ENCODE results near the gene GFER. TPM values are rescaled to one million over a fixed set of nuclear protein-coding genes. Genes with fewer than 3 reads are reported as not detected.

The GFER gene
- total and polyA plus RNA-seq, 8 donors = 17.1 to 62.0 (median 25.9) TPM

DNA sequence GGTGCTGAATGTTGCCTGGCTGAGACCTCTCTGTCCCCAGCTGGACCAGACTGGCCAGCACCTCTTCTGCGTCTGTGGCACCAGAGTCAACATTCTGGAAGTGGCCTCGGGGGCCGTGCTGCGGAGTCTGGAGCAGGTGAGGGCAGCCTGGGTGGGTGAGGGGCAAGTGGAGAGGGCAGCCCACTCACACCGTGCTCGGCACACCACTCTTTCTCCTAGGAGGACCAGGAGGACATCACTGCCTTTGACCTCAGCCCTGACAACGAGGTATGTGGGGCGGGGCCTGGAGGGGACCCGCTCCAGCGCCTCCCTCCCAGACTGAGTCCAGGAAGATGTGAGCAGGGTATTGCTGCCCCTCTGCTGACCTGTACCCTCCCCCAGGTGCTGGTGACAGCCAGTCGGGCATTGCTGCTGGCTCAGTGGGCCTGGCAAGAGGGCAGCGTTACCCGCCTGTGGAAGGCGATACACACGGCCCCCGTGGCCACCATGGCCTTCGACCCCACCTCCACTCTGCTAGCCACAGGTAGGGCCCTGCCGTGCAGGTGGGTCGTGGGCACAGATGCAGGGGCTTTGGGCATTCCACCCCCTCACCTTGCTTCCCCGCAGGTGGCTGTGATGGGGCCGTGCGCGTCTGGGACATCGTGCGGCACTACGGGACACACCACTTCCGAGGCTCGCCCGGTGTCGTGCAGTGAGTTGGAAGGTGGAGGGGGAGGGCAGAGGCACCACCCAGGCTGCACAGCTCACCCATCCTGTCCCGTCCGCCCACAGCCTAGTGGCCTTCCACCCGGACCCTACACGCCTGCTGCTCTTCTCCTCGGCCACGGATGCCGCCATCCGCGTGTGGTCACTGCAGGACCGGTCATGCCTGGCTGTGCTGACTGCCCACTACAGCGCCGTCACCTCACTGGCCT, 9.6 kb upstream of the GFER start:
- no peaks in the 10 kb centered on the region for H3K27me3 ChIP-seq
- H3K27ac ChIP-seq = no peak overlapping the region
- DNase-seq = peak in 2 of 6 donors; percentile 50 to 78
- intact Hi-C loops (cut with DNase I) = no loop called here
- no peaks in the 10 kb centered on the region for H3K9me3 ChIP-seq
- H3K36me3 ChIP-seq = peaks cover 0 to 29% (median 14%) of the 10 kb centered on the region in 3 donors
- no peak for ATAC-seq
- TF ChIP-seq, protein P1, sequence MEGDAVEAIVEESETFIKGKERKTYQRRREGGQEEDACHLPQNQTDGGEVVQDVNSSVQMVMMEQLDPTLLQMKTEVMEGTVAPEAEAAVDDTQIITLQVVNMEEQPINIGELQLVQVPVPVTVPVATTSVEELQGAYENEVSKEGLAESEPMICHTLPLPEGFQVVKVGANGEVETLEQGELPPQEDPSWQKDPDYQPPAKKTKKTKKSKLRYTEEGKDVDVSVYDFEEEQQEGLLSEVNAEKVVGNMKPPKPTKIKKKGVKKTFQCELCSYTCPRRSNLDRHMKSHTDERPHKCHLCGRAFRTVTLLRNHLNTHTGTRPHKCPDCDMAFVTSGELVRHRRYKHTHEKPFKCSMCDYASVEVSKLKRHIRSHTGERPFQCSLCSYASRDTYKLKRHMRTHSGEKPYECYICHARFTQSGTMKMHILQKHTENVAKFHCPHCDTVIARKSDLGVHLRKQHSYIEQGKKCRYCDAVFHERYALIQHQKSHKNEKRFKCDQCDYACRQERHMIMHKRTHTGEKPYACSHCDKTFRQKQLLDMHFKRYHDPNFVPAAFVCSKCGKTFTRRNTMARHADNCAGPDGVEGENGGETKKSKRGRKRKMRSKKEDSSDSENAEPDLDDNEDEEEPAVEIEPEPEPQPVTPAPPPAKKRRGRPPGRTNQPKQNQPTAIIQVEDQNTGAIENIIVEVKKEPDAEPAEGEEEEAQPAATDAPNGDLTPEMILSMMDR (IDR thresholded peaks at IDR 0.05) = no peak
- H3K4me1 ChIP-seq = peaks cover 0 to 13% (median 12%) of the 10 kb centered on the region in 3 donors
- WGBS, 2 donors = 91 to 94% methylated on average over 41 to 42 of the region's 42 CpGs
- H3K4me3 ChIP-seq = no peak overlapping the region
- FAIRE-seq = no peak

DNA sequence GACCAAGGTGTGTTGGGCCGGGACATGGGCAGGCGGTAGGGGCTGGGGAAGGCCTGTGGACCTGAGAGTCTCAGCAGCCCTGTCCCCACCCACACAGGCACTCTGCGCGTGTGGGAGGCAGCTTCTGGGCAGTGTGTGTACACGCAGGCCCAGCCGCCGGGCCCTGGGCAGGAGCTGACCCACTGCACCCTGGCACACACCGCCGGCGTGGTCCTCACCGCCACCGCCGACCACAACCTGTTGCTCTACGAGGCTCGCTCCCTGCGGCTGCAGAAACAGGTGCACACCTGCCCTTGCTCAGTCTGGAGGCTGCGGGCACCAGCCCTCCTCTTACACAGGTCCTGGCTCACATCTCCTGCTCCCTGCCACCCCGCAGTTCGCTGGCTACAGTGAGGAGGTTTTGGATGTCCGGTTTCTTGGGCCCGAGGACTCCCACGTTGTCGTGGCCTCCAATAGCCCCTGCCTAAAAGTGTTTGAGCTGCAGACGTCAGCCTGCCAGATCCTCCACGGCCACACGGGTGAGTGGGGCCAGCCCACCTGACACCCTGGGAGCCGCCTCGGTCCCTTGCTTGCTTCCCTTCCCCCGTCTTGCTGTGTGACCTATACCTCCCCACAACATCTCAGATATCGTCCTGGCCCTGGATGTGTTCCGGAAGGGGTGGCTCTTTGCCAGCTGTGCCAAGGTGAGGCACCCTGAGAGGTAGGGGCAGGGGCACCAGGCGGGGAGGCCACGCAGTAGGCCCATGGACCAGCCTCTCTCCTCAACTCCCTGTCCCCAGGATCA, 8.4 kb upstream of the GFER start:
- intact Hi-C loops (cut with DNase I) = no loop called here

DNA sequence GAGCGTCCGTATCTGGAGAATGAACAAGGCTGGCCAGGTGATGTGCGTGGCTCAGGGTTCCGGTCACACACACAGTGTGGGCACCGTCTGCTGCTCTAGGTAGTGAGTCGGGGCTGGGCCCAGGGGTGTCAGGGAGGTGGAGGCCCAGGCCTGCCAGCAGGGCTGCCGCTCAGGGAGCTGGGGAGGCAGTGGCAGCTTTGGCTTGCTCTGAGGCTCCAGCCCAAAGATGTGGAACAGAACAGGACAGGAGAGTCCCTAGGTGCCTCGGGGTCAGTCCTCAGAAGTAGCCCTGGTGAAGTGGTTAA, 7.8 kb upstream of the GFER start:
- no peaks in the 10 kb centered on the region for H3K27me3 ChIP-seq

More for the DNA sequence above, 8.4 kb upstream of the GFER start:
- 90 to 93% methylated on average over 33 of the region's 33 CpGs for WGBS, 2 donors
- peaks cover 0 to 29% (median 14%) of the 10 kb centered on the region in 3 donors for H3K36me3 ChIP-seq
- H3K27me3 ChIP-seq = no peaks in the 10 kb centered on the region
- TF ChIP-seq, protein P1 (IDR thresholded peaks at IDR 0.05) = no peak
- DNase-seq (peak in 2 of 6 donors; percentile 59 to 73), ATAC-seq (no peak), FAIRE-seq (no peak)
- no peaks in the 10 kb centered on the region for H3K9me3 ChIP-seq
- H3K4me3 ChIP-seq = no peak overlapping the region
- no peak overlapping the region for H3K27ac ChIP-seq
- peaks cover 0 to 20% (median 13%) of the 10 kb centered on the region in 3 donors for H3K4me1 ChIP-seq

DNA sequence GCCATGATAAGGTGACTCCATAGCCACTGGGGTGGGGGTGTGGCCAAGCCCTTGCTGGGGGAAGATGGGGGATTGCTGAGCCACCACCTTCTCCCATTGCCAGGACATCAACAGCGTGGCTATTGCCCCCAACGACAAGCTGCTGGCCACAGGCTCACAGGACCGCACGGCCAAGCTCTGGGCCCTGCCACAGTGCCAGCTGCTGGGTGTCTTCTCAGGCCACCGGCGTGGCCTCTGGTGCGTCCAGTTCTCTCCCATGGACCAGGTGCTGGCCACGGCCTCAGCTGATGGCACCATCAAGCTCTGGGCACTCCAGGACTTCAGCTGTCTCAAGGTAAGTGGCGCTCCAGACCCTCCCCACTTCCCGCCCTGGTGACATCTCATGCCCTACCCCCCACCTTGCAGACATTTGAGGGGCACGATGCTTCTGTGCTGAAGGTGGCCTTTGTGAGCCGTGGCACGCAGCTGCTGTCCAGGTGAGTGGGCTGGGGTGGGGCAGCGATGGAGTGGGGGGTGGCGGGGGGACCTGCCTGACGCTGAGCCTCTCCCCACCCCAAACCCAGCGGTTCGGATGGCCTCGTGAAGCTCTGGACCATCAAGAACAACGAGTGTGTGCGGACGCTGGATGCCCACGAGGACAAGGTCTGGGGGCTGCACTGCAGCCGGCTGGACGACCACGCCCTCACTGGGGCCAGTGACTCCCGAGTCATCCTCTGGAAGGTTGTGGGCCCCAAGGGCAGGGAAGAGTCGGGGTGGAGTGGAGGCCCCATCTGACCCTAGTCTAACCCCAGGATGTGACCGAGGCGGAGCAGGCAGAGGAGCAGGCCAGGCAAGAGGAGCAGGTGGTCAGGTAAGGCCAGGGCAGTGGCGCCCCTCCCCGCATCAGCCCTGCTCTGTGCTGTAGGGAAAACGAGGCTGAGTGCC, 6.8 kb upstream of the GFER start:
- no peak overlapping the region for H3K27ac ChIP-seq
- TF ChIP-seq, protein P1 (IDR thresholded peaks at IDR 0.05) = no peak
- 90 to 95% methylated on average over 33 of the region's 33 CpGs for WGBS, 2 donors
- DNase-seq = peak in 2 of 6 donors; percentile 50 to 84
- intact Hi-C loops (cut with DNase I) = no loop called here
- no peaks in the 10 kb centered on the region for H3K27me3 ChIP-seq
- no peak for ATAC-seq
- H3K4me3 ChIP-seq = no peak overlapping the region
- peaks cover 0 to 20% (median 10%) of the 10 kb centered on the region in 3 donors for H3K4me1 ChIP-seq
- no peak for FAIRE-seq
- no peaks in the 10 kb centered on the region for H3K9me3 ChIP-seq
- H3K36me3 ChIP-seq = peaks cover 0 to 29% (median 14%) of the 10 kb centered on the region in 3 donors

More for the DNA sequence above, 7.8 kb upstream of the GFER start:
- peaks cover 0 to 20% (median 10%) of the 10 kb centered on the region in 3 donors for H3K4me1 ChIP-seq
- DNase-seq (peak in 1 of 6 donors; percentile 67), ATAC-seq (no peak), FAIRE-seq (no peak)
- intact Hi-C loops (cut with DNase I) = no loop called here
- no peaks in the 10 kb centered on the region for H3K9me3 ChIP-seq
- peaks cover 0 to 29% (median 14%) of the 10 kb centered on the region in 3 donors for H3K36me3 ChIP-seq
- no peak overlapping the region for H3K4me3 ChIP-seq
- H3K27ac ChIP-seq = no peak overlapping the region
- TF ChIP-seq, protein P1 (IDR thresholded peaks at IDR 0.05) = no peak
- WGBS, 2 donors = 93 to 94% methylated on average over 8 of the region's 8 CpGs

Data from pancreas (tissue), 10 donors.